ENCODE measurements around the gene OR4E1.

OR4E1 gene

DNA sequence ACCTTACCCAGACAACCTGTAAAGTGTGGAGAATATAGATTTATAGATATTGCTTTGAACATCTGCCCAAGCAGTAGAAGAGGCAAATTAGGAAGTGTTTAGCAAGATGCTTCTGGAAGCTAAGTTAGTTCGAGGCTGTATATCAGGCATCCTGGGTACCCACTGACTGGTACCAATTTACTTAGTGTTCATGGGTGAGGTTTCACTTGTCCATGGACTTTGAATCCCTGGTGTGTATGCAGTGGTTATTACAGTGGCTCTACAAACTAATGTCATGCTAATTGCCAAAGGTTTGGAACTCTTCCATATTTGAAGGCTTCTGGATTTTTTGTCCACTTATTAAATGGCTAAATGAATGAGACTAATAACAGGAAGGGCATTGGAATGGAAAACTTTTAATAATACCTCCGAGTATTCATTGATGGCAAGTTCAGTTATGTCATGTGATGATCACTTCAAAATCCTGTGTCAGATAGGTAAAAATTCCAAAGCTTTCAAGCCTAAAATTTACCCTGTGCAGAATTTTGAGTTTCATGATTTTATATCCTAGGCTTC lies 20.2 kb downstream of the OR4E1 start, which contains the start of gene OR4E2:
OR4E2 (plus strand) TSS at position 505 of the 555 bp plus-strand sequence. CDS start 11,248 bp downstream, outside the sequence.
- no peak within 1 kb of the TSS for H3K9ac ChIP-seq
- no peak within 1 kb of the TSS for H2AFZ ChIP-seq (ENCODE audit: low read depth)
- no peaks in the 10 kb centered on the region for H3K79me2 ChIP-seq (ENCODE audit: insufficient read depth, low read depth)
- TF ChIP-seq, protein P1, sequence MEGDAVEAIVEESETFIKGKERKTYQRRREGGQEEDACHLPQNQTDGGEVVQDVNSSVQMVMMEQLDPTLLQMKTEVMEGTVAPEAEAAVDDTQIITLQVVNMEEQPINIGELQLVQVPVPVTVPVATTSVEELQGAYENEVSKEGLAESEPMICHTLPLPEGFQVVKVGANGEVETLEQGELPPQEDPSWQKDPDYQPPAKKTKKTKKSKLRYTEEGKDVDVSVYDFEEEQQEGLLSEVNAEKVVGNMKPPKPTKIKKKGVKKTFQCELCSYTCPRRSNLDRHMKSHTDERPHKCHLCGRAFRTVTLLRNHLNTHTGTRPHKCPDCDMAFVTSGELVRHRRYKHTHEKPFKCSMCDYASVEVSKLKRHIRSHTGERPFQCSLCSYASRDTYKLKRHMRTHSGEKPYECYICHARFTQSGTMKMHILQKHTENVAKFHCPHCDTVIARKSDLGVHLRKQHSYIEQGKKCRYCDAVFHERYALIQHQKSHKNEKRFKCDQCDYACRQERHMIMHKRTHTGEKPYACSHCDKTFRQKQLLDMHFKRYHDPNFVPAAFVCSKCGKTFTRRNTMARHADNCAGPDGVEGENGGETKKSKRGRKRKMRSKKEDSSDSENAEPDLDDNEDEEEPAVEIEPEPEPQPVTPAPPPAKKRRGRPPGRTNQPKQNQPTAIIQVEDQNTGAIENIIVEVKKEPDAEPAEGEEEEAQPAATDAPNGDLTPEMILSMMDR (conservative IDR thresholded peaks at IDR 0.05; ENCODE audit: low read depth, low read length): no peak
- H3K4me2 ChIP-seq: no peak within 1 kb of the TSS
- H4K20me1 ChIP-seq (ENCODE audit: insufficient read depth): no peaks in the 10 kb centered on the region
- H3K4me1 ChIP-seq (ENCODE audit: low read depth, poor library complexity, severe bottlenecking): no peaks in the 10 kb centered on the region
- H3K27ac ChIP-seq: no peak within 1 kb of the TSS
- no peaks in the 10 kb centered on the region for H3K36me3 ChIP-seq (ENCODE audit: insufficient read depth)
- no peak within 1 kb of the TSS for H3K4me3 ChIP-seq (IDR thresholded peaks at IDR 0.05; ENCODE audit: insufficient read depth, low read depth, low read length)
- no peaks in the 10 kb centered on the region for H3K27me3 ChIP-seq (ENCODE audit: insufficient read depth, low read depth)

DNA sequence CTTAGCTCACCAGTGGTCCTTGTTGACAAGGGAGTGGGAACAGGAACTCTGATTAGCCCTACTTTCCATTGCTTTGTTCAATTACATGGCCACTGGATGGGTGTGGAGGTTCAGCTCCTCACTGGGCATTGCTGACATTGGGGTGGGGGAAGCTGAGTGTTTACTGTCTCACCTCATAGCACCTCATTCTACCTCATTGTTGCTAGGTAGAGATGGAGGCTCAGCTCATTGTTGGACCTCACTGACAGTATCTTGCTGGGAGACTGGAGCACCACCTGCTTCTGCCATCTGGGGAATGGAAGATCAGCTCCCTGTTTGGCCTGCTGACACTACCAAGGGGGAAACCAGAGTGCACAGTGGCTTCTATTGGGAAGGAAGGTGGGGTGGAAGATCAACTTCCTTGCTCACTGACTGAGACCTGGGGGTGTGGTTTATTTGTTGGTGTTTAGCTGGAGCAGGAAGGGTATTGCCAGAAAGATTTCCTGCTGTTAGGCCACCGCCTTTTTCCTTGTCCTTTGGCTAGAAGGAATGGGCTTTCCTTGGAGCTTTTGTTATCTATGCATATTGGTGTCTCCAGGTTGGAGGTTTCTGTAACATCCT lies 21.3 kb downstream of the OR4E1 start:
- H3K4me3 ChIP-seq (IDR thresholded peaks at IDR 0.05; ENCODE audit: insufficient read depth, low read depth, low read length): no peak overlapping the region
- H3K36me3 ChIP-seq (ENCODE audit: insufficient read depth): no peaks in the 10 kb centered on the region
- no peaks in the 10 kb centered on the region for H3K27me3 ChIP-seq (ENCODE audit: insufficient read depth, low read depth)
- H3K27ac ChIP-seq: no peak overlapping the region
- TF ChIP-seq, protein P1 (conservative IDR thresholded peaks at IDR 0.05; ENCODE audit: low read depth, low read length): no peak
- no peak overlapping the region for H2AFZ ChIP-seq (ENCODE audit: low read depth)
- H3K79me2 ChIP-seq (ENCODE audit: insufficient read depth, low read depth): no peaks in the 10 kb centered on the region
- H3K9ac ChIP-seq: no peak overlapping the region
- H4K20me1 ChIP-seq (ENCODE audit: insufficient read depth): no peaks in the 10 kb centered on the region
- no peaks in the 10 kb centered on the region for H3K4me1 ChIP-seq (ENCODE audit: low read depth, poor library complexity, severe bottlenecking)
- H3K4me2 ChIP-seq: no peak overlapping the region

DNA sequence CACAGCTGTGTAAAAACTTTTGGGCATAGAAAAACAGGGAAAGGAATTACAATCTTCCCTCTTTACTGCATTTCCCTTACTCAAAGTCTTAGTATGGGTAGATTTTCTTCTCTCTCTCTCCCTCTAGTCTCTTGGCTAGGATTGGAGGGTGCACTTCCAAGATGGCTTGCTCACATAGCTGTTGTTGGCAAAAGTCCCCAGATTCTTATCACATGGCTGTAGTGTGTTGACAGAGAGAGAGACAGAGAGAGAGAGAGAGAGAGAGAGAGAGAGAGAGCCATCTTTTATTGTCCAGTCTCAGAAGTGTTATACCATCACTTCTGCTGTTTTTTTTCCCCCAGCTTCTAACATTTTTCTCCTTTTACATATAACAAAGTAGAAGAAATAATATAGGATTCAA lies 26.2 kb downstream of the OR4E1 start:
- H3K4me3 ChIP-seq (IDR thresholded peaks at IDR 0.05; ENCODE audit: insufficient read depth, low read depth, low read length): no peak overlapping the region
- TF ChIP-seq, protein P1 (conservative IDR thresholded peaks at IDR 0.05; ENCODE audit: low read depth, low read length): no peak
- no peaks in the 10 kb centered on the region for H4K20me1 ChIP-seq (ENCODE audit: insufficient read depth)

DNA sequence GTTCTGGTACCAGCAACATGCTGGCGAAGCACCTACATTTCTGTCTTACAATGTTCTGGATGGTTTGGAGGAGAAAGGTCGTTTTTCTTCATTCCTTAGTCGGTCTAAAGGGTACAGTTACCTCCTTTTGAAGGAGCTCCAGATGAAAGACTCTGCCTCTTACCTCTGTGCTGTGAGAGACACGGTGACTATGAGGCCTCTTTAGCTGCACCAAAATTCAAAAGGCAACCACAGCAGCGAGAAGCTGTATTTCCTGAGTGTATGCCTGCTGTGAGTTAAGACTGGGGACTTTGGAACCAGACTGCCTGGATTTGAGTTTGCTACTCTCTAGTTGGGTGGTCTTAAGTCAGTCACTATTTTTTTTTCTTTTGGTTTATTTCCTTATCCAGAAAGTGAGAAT lies 30.2 kb downstream of the OR4E1 start:
- no peak overlapping the region for H3K4me2 ChIP-seq
- no peak overlapping the region for H3K9ac ChIP-seq
- H3K4me1 ChIP-seq (ENCODE audit: low read depth, poor library complexity, severe bottlenecking): no peaks in the 10 kb centered on the region
- no peaks in the 10 kb centered on the region for H3K27me3 ChIP-seq (ENCODE audit: insufficient read depth, low read depth)
- H3K27ac ChIP-seq: no peak overlapping the region
- H3K79me2 ChIP-seq (ENCODE audit: insufficient read depth, low read depth): no peaks in the 10 kb centered on the region
- H4K20me1 ChIP-seq (ENCODE audit: insufficient read depth): no peaks in the 10 kb centered on the region
- H3K4me3 ChIP-seq (IDR thresholded peaks at IDR 0.05; ENCODE audit: insufficient read depth, low read depth, low read length): no peak overlapping the region
- H3K36me3 ChIP-seq (ENCODE audit: insufficient read depth): no peaks in the 10 kb centered on the region
- TF ChIP-seq, protein P1 (conservative IDR thresholded peaks at IDR 0.05; ENCODE audit: low read depth, low read length): no peak
- H2AFZ ChIP-seq (ENCODE audit: low read depth): no peak overlapping the region

More for the DNA sequence above, 26.2 kb downstream of the OR4E1 start:
- no peaks in the 10 kb centered on the region for H3K36me3 ChIP-seq (ENCODE audit: insufficient read depth)
- no peak overlapping the region for H3K27ac ChIP-seq
- H3K4me1 ChIP-seq (ENCODE audit: low read depth, poor library complexity, severe bottlenecking): no peaks in the 10 kb centered on the region
- H3K27me3 ChIP-seq (ENCODE audit: insufficient read depth, low read depth): no peaks in the 10 kb centered on the region
- no peak overlapping the region for H3K4me2 ChIP-seq
- H3K9ac ChIP-seq: no peak overlapping the region
- H2AFZ ChIP-seq (ENCODE audit: low read depth): no peak overlapping the region
- no peaks in the 10 kb centered on the region for H3K79me2 ChIP-seq (ENCODE audit: insufficient read depth, low read depth)
